GM19463 (cell line): ENCODE results near the gene AKR1D1.
"Not testable (repeated sequence)": the region's sequence is repeated elsewhere in the genome, so short reads cannot be mapped to it uniquely, and the experiment has no call there.

Experiments used
- ATAC-seq: cut with Tn5 transposase; IDR thresholded peaks from one replicate; pipeline ENCODE4 v1.9.1; 2021; ENCODE audit warnings: mild to moderate bottlenecking, moderate library complexity; ENCODE audit not compliant: unreplicated experiment

AKR1D1 gene

DNA sequence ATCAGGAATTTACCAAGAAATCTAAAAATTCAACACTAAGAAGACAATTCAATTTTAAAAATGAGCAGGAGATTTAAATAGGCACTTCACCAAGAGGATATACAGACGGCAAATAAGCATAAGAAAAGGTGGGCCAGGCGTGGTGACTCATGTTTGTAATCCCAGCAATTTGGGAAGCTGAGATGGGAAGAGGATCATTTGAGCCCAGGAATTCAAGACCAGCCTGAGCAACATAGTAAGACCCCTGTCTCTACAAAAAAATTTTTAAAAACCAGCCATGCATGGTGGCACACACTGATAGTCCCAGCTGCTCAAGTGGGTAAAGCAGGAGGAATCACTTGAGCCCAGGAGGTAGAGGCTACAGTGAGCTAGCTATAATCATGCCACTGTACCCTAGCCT, 3.5 kb upstream of the AKR1D1 start:
- ATAC-seq: no peak

DNA sequence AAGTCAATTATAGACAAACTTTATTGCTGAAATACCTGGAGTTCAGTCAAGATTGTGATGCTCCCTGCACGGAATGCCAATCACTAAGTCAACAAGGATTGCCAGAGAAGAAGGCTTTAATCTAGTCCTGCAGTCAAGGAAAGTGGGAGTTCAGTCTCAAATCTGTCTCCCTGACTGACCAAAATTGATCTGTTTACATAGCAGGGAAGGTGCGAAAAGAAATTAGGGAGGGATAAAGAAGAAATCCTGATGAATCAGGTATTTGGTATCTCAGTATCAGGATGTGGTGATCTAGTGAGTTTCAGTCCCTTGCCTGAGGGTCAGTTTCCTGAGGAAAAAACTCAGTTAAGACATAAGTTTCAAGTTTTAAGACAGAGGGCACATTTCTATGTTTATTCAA, 2.1 kb upstream of the AKR1D1 start:
- ATAC-seq: no peak

DNA sequence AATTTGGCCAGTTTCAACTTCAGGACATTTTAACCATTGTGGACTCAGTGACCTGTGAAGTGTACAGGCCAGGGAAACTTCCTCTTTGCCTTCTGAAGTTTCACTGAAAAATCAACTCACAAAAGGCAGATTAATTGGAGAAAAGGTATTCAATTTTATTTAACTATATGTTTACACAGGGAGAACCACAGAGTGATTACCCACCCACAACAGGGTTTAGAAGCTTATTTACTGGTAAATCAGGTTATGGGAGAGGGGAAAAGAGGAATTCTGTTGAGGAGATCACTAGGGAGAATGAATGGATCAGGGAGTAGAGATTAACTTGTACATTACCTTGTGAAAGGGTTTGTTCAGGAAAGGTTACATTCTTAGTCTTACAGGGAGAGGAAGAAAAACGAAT, 1.7 kb upstream of the AKR1D1 start:
- ATAC-seq: no peak

DNA sequence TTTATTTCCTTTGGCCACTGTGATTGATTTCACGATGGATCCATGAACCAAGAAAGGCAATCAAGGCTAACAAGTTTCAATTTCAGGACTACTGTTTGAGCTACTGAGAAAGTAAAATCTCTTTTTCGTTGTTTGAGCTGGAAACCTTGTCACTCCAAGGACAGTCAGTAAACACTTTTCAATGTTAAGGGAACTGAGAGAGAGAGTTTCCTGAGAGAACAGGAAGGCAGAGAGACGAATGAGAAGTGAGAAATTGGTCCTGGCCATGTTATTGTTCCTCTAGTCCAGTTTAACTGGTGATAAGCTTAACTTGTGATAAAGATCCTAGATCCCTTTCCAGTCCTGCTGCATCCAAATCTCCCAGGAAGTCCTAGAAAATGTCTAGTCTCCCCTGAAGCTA, 909 bp upstream of the AKR1D1 start:
- no peak for ATAC-seq

DNA sequence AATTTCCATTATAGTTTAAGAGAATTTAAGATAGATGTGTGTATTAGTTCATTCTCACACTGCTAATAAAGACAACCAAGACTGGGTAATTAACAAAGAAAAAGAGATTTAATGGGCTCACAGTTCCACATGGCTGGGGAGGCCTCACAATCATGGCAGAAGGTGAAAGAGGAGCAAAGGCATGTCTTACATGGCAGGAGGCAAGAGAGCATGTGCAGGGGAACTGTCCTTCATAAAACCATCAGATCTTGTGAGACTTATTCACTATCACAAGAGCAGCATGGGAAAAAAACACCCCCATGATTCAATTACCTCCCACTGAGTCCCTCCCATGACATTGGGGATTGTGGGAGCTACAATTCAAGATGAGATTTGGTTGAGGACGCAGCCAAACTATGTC, 473 bp upstream of the AKR1D1 start:
- ATAC-seq: not testable (repeated sequence)

DNA sequence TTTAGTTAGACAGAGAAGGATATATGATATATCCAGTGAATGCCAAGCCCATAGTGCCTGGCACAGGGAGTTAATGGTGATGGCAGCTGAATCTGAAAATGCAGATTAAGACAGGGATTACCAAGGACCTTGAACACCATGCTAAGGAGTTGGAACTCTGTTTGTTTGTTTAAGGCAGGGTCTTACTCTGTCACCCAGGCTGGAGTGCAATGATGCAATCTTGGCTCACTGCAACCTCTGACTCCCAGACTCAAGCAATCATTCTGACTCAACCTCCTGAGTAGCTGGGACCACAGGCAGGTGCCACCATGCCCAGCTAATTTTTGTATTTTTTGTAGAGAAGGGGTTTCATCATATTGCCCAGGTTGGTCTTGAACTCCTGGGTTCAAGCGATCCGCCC, 1.6 kb downstream of the AKR1D1 start:
- no peak for ATAC-seq

DNA sequence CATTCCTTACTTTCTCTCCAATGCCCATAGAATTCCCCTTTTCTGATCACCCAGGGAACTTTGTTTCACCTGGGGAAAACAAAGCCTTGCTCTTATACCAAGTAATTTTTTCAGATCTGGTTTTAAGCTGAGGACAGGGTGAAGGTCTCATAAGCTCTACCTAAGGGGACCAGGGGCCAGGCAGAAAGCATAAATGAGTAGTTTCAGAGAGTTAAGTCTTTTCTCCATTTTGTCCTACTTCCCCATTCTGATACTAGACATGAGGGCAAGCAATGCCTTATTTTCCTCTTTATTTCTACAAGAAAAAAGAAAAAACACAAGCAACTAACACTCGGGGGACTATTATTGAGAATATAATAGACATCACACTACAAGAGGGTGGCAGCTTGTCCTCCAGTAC, 2.9 kb downstream of the AKR1D1 start:
- ATAC-seq: no peak

DNA sequence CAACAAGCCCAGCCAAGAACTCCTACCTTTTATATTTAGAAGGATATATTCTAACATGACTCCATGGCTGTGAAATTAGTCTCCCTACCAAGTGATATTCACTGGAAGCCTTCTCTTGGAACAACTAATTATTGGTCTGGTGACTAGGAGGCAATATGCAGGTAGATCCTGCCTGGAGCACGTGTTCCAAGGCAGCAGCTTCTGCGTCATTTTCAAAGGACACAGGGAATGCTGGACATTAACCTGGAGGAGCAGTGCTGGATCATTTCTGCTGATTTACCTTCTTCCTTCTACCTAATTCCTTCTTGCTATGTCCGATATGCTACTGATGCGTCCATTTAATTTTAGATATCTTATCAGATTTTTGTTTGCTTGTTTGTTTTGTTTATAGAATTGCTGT, 5.6 kb downstream of the AKR1D1 start:
- no peak for ATAC-seq

DNA sequence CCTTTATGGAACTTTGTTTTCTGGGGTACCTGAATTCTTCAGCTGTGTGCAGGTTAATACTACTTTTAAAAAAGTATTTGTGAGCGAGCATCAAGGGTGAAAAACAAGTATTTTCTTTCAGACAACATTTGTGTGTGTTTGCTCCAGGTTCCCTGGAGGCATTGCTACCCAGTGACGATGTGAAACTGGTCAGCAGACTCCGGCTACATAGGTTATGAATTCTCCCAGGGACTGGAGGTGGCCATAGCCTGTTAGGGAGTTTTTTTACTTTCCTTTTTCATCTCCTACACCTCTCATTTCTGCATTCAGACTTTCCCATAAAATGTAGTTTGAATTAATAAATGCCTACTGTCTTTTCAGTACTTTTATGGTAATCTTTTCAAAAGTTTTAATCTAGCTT, 7.6 kb downstream of the AKR1D1 start:
- ATAC-seq: no peak

DNA sequence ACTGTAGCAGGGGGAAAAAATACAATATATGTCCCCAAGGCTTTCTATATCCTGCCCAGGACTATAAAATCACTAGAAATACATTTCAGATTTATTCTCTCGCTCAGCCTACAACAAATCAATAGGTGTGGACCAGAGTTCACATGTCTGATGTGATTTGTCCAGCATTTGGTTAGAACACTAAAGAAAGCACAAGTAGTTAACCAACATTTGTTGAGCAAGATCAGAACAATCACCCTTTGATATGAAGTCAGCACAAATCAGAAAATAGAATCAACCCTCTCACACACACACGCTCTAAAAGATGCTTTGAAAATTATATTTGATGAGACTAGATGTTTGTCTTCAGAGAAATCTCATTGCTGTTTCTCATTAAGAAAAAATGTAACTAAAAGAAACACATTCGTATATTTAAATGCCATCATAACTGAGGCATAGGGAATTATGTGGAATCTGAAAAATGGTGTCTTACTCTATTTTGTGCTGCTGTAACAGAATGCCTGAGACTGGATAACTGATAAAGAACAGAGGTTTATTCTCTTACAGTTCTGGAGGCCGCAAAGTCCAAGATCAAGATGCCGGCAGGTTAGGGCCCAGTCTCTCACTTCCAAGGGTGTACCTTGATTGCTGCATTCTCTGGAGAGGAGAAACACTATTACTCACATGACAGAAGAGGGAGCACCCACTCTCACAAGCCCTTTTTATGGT, 10.5 kb downstream of the AKR1D1 start:
- ATAC-seq: no peak

DNA sequence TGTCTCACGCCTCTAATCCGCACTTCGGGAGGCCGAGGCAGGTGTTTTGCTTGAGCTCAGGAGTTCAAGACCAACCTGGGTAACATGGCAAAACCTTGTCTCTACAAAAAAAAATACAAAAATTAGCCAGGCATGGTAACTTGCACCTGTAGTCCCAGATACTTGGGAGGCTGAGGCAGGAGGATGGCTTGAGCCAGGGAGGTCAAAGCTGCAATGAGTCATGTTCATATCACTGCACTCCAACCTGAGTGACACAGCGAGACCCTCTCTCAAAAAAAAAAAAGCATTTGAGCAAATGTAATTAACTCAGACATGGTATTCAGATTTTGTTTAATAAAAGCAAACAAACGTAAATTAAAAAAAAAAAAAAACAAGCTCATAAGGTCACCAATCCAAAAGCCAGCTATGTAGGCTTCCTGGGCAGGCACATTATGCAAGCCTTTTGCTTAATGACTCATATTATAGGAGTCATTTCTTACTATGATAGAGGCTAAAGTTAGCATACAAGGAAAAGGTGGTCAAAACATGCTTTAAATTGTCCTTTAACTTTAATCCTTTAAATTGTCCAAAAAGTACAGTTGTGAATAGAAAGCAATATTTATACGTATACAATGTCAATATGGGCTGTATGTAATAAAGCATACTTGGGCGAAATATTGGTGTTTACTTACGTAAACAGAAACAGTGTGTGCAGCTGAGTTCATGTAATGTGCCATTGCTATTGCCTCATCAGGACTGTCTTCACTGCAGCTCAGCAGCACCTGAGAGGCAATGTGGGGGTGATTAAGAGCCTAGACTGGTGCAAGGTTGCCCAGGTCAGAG, 13.0 kb downstream of the AKR1D1 start:
- no peak for ATAC-seq

DNA sequence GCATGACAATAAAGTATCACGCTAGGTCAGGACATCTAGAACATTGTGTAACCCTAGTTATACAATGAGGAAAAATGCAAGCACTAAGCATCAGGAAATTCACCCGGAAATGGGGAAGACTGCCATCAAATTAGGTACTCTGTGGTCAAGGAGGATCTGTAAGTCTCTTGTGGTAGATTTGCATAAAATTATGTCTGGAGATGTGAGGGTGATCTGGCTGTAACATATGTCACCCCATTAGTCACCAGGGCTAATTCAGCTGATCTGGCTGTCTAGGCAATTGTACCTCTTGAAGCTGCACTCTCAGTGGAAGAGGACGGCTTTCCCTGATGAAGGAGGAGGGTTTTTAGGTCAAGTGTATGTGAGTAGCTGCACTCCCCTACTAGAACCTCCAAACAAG, 14.8 kb downstream of the AKR1D1 start:
- no peak for ATAC-seq

DNA sequence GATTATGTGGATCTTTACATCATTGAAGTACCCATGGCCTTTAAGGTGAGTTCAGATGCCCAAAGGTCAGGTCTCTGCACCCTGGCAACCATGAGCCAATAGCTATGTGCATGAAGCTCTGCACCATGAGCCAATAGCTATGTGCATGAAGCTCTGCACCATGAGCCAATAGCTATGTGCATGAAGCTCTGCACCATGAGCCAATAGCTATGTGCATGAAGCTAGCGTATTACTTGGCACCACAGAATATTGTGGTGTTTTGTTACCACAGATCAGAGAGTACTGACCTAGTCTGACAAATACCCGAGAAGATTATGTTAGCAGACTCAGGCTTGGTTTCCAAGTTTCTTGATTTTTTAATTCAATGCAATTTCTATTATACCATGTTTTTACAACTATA, 15.6 kb downstream of the AKR1D1 start:
- not testable (repeated sequence) for ATAC-seq

DNA sequence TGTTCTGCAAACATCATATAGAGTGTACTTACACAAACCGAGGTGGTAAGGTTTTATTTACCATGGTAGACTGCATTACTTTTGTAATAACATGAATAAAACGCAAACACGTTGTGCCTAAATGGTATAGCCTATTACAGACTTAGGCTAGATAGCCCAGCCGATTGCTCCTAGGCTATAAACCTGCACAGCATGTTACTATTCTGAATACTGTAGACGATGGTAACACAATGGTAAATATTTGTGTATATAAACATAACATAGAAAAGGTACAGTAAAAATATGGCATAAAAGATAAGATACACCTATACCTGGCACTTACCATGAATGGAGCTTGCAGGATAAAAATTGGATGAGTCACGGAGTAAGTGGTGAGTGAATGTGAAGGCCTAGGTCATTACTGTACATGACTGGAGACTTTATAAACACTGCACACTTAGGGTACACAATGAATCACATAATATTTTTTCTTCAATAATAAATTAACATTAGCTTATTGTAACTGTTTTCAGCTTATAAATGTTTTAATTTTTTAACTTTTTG, 16.3 kb downstream of the AKR1D1 start:
- ATAC-seq: no peak

DNA sequence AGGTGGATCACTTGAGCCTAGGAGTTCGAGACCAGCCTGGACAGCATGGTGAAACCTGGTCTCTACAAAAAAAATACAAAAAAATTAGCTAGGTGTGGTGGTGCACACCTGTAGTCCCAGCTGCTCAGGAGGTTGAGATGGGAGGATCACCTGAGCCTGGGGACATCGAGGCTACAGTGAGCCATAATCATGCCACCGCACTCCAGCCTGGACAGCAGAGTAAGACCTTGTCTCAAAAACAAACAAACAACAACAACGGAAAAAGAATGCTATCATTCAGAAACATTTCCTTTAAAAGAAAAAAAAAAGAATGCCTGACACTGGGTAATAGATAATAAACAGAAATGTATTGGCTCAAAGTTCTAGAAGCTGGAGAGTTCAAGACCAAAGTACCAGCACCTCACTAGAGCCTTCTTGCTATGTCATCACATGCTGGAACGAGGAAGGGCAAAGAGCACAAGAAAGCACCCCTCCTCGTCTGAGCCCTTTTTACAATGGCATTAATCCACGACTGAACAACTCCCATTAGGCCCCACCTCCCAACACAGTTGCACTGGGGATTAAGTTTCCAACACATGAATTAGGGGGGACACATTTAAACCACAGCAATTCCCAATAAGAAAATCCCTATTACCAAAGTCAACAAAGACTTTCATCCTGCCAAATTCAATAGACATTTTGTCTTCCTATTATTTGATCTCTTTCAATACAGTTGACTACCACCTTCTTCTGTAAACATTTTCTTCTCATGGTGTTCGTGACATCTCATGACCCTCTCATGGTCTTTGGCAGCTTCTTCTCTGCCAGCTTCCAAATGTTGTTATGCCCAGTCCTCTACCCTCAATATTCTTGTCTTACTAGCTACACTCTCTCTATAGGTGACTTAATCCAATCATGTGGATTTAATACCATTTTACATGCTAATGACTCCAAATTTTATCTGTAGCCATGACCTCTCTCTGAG, 20.0 kb downstream of the AKR1D1 start:
- ATAC-seq: no peak

DNA sequence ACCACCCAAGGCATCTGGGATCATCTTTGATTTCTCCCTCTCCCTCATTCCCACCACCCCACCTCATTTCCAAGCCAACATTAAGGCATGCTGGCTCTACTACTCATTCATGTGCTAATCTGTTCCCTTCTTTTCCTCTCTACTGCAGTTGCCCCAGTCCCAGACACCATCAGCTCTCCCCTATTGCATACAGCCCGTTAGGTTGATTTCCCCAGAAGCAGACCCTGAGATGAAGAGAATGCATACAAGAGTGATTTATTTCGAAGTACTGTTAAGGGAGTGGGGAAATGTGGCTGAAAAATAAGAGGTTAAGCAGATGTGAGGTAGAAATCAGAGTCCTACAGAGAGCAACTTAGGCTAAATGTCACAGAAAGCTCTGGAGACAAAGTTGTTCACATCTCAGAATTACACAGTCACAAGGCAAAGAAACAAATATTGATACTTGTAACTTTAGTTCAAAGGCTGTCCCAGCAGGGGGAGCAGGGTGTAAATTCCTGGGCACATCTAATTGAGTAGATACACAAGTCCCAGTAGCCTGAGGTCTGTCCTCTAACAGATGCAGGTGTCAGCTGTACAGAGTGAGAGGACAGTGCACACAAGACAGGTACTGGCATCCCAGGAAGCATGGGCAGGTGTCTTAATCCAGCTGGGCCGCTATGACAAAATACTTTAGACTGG, 20.9 kb downstream of the AKR1D1 start:
- no peak for ATAC-seq

DNA sequence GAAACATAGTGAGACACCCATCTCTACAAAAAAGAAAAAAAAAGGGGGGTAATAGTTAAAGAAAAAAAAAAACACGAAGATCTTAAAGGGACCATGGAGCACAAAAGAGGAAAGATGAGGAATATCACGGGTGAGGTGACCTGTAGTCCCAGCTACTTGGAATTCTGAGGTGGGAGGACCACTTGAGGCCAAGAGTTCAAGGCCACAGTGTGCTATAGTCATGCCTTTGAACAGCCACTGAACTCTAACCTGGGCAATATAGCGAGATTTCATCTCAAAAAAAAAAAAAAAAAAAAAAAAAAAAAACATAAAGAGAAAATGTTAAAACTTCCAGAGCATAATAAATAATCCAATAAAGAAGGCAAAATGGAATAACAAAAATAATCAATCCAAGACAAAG, 23.6 kb downstream of the AKR1D1 start:
- no peak for ATAC-seq

DNA sequence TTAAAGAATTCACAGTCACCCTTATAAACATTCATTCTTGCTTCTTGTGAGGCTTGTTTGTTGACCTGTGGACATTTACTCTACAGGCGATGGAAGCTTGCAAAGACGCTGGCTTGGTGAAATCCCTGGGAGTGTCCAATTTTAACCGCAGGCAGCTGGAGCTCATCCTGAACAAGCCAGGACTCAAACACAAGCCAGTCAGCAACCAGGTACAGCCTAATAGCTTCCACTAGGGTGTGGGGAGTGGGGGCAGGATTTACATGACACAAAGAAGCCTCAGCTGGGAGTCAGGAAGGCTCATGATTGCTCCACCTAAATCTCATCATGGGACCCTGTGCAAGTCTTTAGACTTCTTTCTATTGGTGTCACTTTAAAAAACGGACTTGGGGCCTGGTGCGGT, 29.0 kb downstream of the AKR1D1 start:
- no peak for ATAC-seq

DNA sequence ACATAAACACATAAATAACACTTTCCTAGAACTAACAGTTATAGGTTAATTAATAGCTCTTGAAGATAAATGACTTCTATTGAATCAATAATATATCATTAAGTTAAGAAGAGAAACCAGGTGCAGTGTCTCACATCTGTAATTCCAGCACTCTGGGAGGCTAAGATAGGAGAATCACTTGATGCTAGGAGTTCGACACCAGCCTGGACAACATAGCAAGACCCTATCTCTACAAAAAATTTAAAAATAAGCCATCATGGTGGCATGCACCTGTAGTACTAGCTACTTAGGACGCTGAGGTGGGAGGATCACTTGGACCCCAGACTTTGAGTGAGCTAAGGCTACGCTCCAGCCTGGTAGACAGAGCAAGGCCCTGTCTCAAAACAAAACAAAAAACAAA, 38.8 kb downstream of the AKR1D1 start:
- ATAC-seq: no peak

DNA sequence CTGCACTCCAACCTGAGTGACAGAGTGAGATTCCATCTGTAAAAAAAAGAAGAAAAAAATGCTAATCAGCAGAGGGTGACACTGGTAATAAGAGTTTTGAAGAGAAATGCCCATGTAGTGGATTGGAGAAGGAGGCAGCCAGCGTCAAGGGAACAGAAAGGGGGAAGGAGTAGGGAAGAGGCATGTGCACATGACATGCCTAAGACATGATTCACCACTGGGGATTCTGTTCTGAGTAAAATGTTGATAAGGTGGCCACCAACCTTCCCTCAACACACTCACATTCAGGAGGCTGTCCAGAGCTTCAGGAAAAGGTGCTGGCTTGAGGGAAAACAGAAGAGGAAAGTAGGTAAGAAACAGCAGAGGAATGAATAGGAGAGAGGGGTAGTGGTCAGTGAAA, 39.9 kb downstream of the AKR1D1 start:
- no peak for ATAC-seq

DNA sequence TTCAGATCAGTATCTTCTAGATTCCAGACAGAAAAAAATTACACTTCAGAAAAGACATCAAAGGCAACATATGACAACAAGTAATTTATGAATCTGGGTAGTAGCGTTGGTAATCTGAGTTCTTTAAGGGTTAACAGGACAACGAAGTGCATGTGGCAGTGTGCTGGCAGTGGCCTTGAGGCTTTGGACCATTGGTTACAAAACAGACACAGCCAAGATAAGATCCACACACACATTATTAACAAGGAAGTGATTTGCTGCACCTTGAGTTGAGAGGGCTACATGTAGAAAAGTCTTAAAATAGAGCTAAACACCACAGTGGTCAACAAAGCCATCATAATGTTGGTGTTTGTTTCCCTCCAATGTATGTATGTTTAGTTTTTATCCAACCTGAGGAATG, 40.6 kb downstream of the AKR1D1 start:
- no peak for ATAC-seq
